Neural cell (in vitro differentiated cells): Measurements from ENCODE around the gene WDR7. TPM values are rescaled to one million over a fixed set of nuclear protein-coding genes. Genes with fewer than 3 reads are reported as not detected.

Experiments used
- H2AFZ ChIP-seq: fragments of 200-600, 300-800 bp; sonication (generic), shearing (Covaris generic); 2 replicates; pipeline ENCODE4 v1.6.0; 2014; ENCODE audit warnings: low read depth, mild to moderate bottlenecking, antibody characterized with exemption, low read length, moderate library complexity
- H3F3A ChIP-seq: fragments of 200-600 bp; shearing (Covaris generic); 2 replicates; pipeline ENCODE4 v1.6.1; 2016; ENCODE audit warnings: mild to moderate bottlenecking, moderate library complexity, mixed read lengths, antibody characterized with exemption, low read length; ENCODE audit not compliant: insufficient read depth, poor library complexity, severe bottlenecking
- H3K27ac ChIP-seq: fragments of 200-600, 300-800 bp; sonication (generic), shearing (Covaris generic); 2 replicates; pipeline ENCODE4 v1.5.1; 2014; ENCODE audit warnings: mild to moderate bottlenecking, low read length, moderate library complexity
- H3K27me3 ChIP-seq: fragments of 300-800, 200-600 bp; sonication (generic), shearing (Covaris generic); 2 replicates; pipeline ENCODE4 v1.6.0; 2014; ENCODE audit warnings: mild to moderate bottlenecking, low read depth, low read length, moderate library complexity; ENCODE audit not compliant: insufficient read depth
- H3K36me3 ChIP-seq: fragments of 300-800, 200-600 bp; sonication (generic), shearing (Covaris generic); 2 replicates; pipeline ENCODE4 v1.5.1; 2014; ENCODE audit warnings: mild to moderate bottlenecking, antibody characterized with exemption, low read length, moderate library complexity; ENCODE audit not compliant: insufficient read depth
- H3K4me2 ChIP-seq: fragments of 300-800, 200-600 bp; sonication (generic), shearing (Covaris generic); 2 replicates; pipeline ENCODE4 v1.6.0; 2014; ENCODE audit warnings: mild to moderate bottlenecking, low read length
- H3K4me3 ChIP-seq: fragments of 300-800, 200-600 bp; sonication (generic), shearing (Covaris generic); 2 replicates; pipeline ENCODE4 v1.5.1; 2014; ENCODE audit warnings: mild to moderate bottlenecking, low read length, moderate library complexity
- H3K79me2 ChIP-seq: fragments of 200-600 bp; shearing (Covaris generic); replicated peaks from 2 replicates; pipeline ENCODE4 v1.6.0; 2014; ENCODE audit warnings: mild to moderate bottlenecking, low read length, moderate library complexity; ENCODE audit not compliant: insufficient read depth
- H3K9ac ChIP-seq: fragments of 300-800, 200-600 bp; sonication (generic), shearing (Covaris generic); 2 replicates; pipeline ENCODE4 v1.6.1; 2016; ENCODE audit warnings: mild to moderate bottlenecking, low read length, mixed read lengths
- H3K9me2 ChIP-seq: fragments of 200-600 bp; shearing (Covaris generic); 2 replicates; pipeline ENCODE4 v1.6.1; 2016; ENCODE audit warnings: mild to moderate bottlenecking, low read length, mixed read lengths; ENCODE audit not compliant: insufficient read depth
- H3K9me3 ChIP-seq: fragments of 200-600, 300-800 bp; sonication (generic), shearing (Covaris generic); 2 replicates; pipeline ENCODE4 v1.6.1; 2016; ENCODE audit warnings: mild to moderate bottlenecking, mixed run types, low read length, moderate library complexity, mixed read lengths
- H4K20me1 ChIP-seq: fragments of 200-600 bp; shearing (Covaris generic); 2 replicates; pipeline ENCODE4 v1.6.1; 2016; ENCODE audit warnings: mild to moderate bottlenecking, mixed run types; ENCODE audit not compliant: insufficient read depth
- CTCF ChIP-seq: fragments of 450-650 bp; IDR thresholded peaks from 2 replicates; pipeline ENCODE4 v1.5.1; 2014; ENCODE audit warnings: antibody characterized with exemption, mild to moderate bottlenecking, moderate library complexity; ENCODE audit not compliant: poor library complexity, severe bottlenecking
- EP300 ChIP-seq: fragments of 450-650 bp; conservative IDR thresholded peaks from 2 replicates; pipeline ENCODE4 v1.6.1; 2014; ENCODE audit warnings: antibody characterized with exemption, mild to moderate bottlenecking, moderate library complexity; ENCODE audit not compliant: poor library complexity, severe bottlenecking
- EZH2 ChIP-seq: fragments of 200-600, 300-800 bp; shearing (Covaris generic), sonication (generic); IDR thresholded peaks from 2 replicates; pipeline ENCODE4 v1.6.1; 2014; ENCODE audit warnings: antibody characterized with exemption, low read length, borderline replicate concordance, mild to moderate bottlenecking; ENCODE audit not compliant: insufficient read depth, poor library complexity, severe bottlenecking
- MXI1 ChIP-seq: fragments of 450-650 bp; conservative IDR thresholded peaks from 2 replicates; pipeline ENCODE4 v1.6.1; 2014; ENCODE audit warnings: antibody characterized with exemption, mild to moderate bottlenecking; ENCODE audit not compliant: poor library complexity, severe bottlenecking
- POLR2AphosphoS5 ChIP-seq: IDR thresholded peaks from 2 replicates; pipeline ENCODE4 v1.6.1; 2012
- RAD21 ChIP-seq: fragments of 450-650 bp; conservative IDR thresholded peaks from 2 replicates; pipeline ENCODE4 v1.6.1; 2014; ENCODE audit warnings: antibody characterized with exemption, mild to moderate bottlenecking, moderate library complexity
- REST ChIP-seq: IDR thresholded peaks from 2 replicates; pipeline ENCODE4 v1.6.1; 2012; ENCODE audit warnings: borderline replicate concordance
- SMC3 ChIP-seq: fragments of 450-650 bp; conservative IDR thresholded peaks from 2 replicates; pipeline ENCODE4 v1.6.1; 2014; ENCODE audit warnings: antibody characterized with exemption, mild to moderate bottlenecking, moderate library complexity; ENCODE audit not compliant: poor library complexity
- TAF1 ChIP-seq: IDR thresholded peaks from 2 replicates; pipeline ENCODE4 v1.6.1; 2012; ENCODE audit warnings: low read depth
- polyA plus RNA-seq: library from polyadenylated mRNA; depleted of rRNA; stranded (reverse); fragments of >200 nt; gene quantifications from 2 replicates; pipeline ENCODE4 v1.2.3, GENCODE V29; 2014

WDR7 gene
- polyA plus RNA-seq, 1 donor from 2014 or later: 15.1 TPM

GRCh38 chr18:56888978-56889377, 237.8 kb downstream of the WDR7 start:
- Histone ChIP-seq H4K20me1 (no peaks in the 10 kb centered on the region), H3F3A (no peaks in the 10 kb centered on the region), H3K9me3 (no peaks in the 10 kb centered on the region), H3K79me2 (no peaks in the 10 kb centered on the region), H3K36me3 (no peaks in the 10 kb centered on the region), H3K9ac (no peak overlapping the region), H3K4me2 (no peak overlapping the region), H3K9me2 (no peaks in the 10 kb centered on the region), H3K27me3 (no peaks in the 10 kb centered on the region), H3K4me3 (no peak overlapping the region), H2AFZ (no peak overlapping the region), H3K27ac (no peak overlapping the region)
- TF ChIP-seq TAF1: no peak
- TF ChIP-seq EZH2: no peak
- no peak for TF ChIP-seq SMC3
- no peak for TF ChIP-seq MXI1
- no peak for TF ChIP-seq POLR2AphosphoS5
- TF ChIP-seq REST: no peak
- no peak for TF ChIP-seq CTCF
- TF ChIP-seq EP300: no peak
- no peak for TF ChIP-seq RAD21

- Histone ChIP-seq H2AFZ (no peak overlapping the region), H3K4me2 (no peak overlapping the region), H3K27ac (no peak overlapping the region), H3K4me3 (no peak overlapping the region), H3K36me3 (no peaks in the 10 kb centered on the region), H3K9me2 (no peaks in the 10 kb centered on the region), H4K20me1 (no peaks in the 10 kb centered on the region), H3K9ac (no peak overlapping the region), H3K79me2 (no peaks in the 10 kb centered on the region), H3F3A (no peaks in the 10 kb centered on the region), H3K27me3 (no peaks in the 10 kb centered on the region), H3K9me3 (no peaks in the 10 kb centered on the region)
- TF ChIP-seq CTCF (no peak), REST (no peak)
Observed at GRCh38 chr18:56889621-56890020, 238.5 kb downstream of the WDR7 start.
